Measurements from ENCODE around the gene ADGRE2. TPM values are rescaled to one million over a fixed set of nuclear protein-coding genes. Genes with fewer than 3 reads are reported as not detected.
"Not testable (repeated sequence)": the region's sequence is repeated elsewhere in the genome, so short reads cannot be mapped to it uniquely, and the experiment has no call there.

ADGRE2 gene
- total and polyA plus RNA-seq, 4 donors = 2.8 to 40.2 (median 14.9) TPM

DNA sequence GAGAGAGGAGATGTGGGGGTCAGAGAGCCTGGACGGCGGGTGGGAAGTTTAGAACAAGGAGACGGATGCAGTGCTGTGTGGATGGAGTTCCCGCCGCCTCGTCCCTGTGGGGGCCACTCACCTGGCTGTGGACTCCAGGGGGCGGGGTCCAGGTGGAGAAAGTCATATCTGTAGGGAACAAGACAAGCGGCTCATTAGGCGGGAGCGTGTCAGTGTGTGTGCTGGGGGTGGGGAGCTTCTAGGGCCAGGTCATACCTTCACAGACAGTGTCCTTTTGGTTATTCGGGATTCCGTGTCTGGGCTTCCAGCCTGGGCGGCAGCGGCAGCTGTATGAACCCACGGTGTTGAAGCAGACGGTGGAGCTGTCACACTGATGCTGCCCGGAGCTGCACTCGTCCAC lies 13.0 kb downstream of the ADGRE2 start:
- not testable (repeated sequence) for ATAC-seq (ENCODE audit: insufficient read depth, low FRiP score); DNase-seq

GRCh38 chr19:14764401-14764800 lies 14.0 kb downstream of the ADGRE2 start:
- H3K9me3 ChIP-seq (ENCODE audit: control insufficient read depth in 4 of 4, insufficient read depth in 3 of 4, low read length in 3 of 4) = peaks cover 0 to 5% (median 0%) of the 10 kb centered on the region in 4 donors
- H3K27me3 ChIP-seq (ENCODE audit: control insufficient read depth in 3 of 3, insufficient read depth in 3 of 3, low read length in 2 of 3) = no peaks in the 10 kb centered on the region
- TF ChIP-seq, protein P1, sequence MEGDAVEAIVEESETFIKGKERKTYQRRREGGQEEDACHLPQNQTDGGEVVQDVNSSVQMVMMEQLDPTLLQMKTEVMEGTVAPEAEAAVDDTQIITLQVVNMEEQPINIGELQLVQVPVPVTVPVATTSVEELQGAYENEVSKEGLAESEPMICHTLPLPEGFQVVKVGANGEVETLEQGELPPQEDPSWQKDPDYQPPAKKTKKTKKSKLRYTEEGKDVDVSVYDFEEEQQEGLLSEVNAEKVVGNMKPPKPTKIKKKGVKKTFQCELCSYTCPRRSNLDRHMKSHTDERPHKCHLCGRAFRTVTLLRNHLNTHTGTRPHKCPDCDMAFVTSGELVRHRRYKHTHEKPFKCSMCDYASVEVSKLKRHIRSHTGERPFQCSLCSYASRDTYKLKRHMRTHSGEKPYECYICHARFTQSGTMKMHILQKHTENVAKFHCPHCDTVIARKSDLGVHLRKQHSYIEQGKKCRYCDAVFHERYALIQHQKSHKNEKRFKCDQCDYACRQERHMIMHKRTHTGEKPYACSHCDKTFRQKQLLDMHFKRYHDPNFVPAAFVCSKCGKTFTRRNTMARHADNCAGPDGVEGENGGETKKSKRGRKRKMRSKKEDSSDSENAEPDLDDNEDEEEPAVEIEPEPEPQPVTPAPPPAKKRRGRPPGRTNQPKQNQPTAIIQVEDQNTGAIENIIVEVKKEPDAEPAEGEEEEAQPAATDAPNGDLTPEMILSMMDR (IDR thresholded peaks at IDR 0.05; ENCODE audit: control extremely low read depth, extremely low read depth) = no peak
- H3K36me3 ChIP-seq (ENCODE audit: control insufficient read depth in 4 of 4, insufficient read depth in 4 of 4, low read length in 4 of 4) = no peaks in the 10 kb centered on the region
- no peak overlapping the region for H3K9ac ChIP-seq (ENCODE audit: insufficient read depth in 1 of 2, low read length in 2 of 2)
- ATAC-seq (ENCODE audit: insufficient read depth, low FRiP score) = no peak
- no peak overlapping the region for H3K4me3 ChIP-seq
- WGBS, 2 donors = 89 to 97% methylated on average over 9 of the region's 9 CpGs
- no peak for DNase-seq
- H3K27ac ChIP-seq (ENCODE audit: low read depth in 1 of 2, low read length in 1 of 2) = no peak overlapping the region
- no peaks in the 10 kb centered on the region for H3K4me1 ChIP-seq (ENCODE audit: control insufficient read depth in 5 of 5, insufficient read depth in 5 of 5, low read length in 5 of 5)

More for the DNA sequence above, 13.0 kb downstream of the ADGRE2 start:
- not testable (repeated sequence) for H3K27me3 ChIP-seq (ENCODE audit: control insufficient read depth in 3 of 3, insufficient read depth in 3 of 3, low read length in 2 of 3); H3K4me3 ChIP-seq; H3K9ac ChIP-seq (ENCODE audit: insufficient read depth in 1 of 2, low read length in 2 of 2); H3K4me1 ChIP-seq (ENCODE audit: control insufficient read depth in 5 of 5, insufficient read depth in 5 of 5, low read length in 5 of 5); H3K36me3 ChIP-seq (ENCODE audit: control insufficient read depth in 4 of 4, insufficient read depth in 4 of 4, low read length in 4 of 4); H3K9me3 ChIP-seq (ENCODE audit: control insufficient read depth in 4 of 4, insufficient read depth in 3 of 4, low read length in 3 of 4); H3K27ac ChIP-seq (ENCODE audit: low read depth in 1 of 2, low read length in 1 of 2)
- WGBS, 2 donors = 88 to 96% methylated on average over 6 to 8 of the region's 18 CpGs

- Histone ChIP-seq H3K4me3 (no peak overlapping the region), H3K27me3 (ENCODE audit: control insufficient read depth in 3 of 3, insufficient read depth in 3 of 3, low read length in 2 of 3) (no peaks in the 10 kb centered on the region), H3K27ac (ENCODE audit: low read depth in 1 of 2, low read length in 1 of 2) (no peak overlapping the region), H3K9me3 (ENCODE audit: control insufficient read depth in 4 of 4, insufficient read depth in 3 of 4, low read length in 3 of 4) (peaks cover 0 to 3% (median 0%) of the 10 kb centered on the region in 4 donors), H3K4me1 (ENCODE audit: control insufficient read depth in 5 of 5, insufficient read depth in 5 of 5, low read length in 5 of 5) (no peaks in the 10 kb centered on the region), H3K36me3 (ENCODE audit: control insufficient read depth in 4 of 4, insufficient read depth in 4 of 4, low read length in 4 of 4) (no peaks in the 10 kb centered on the region), H3K9ac (ENCODE audit: insufficient read depth in 1 of 2, low read length in 2 of 2) (no peak overlapping the region)
- 65% methylated on average over 4 of the region's 4 CpGs for WGBS, 2 donors
- TF ChIP-seq, protein P1 (IDR thresholded peaks at IDR 0.05; ENCODE audit: control extremely low read depth, extremely low read depth) = no peak
- no peak for DNase-seq
- no peak for ATAC-seq (ENCODE audit: insufficient read depth, low FRiP score)
These were observed 14.7 kb downstream of the ADGRE2 start for GRCh38 chr19:14763497-14764145.

DNA sequence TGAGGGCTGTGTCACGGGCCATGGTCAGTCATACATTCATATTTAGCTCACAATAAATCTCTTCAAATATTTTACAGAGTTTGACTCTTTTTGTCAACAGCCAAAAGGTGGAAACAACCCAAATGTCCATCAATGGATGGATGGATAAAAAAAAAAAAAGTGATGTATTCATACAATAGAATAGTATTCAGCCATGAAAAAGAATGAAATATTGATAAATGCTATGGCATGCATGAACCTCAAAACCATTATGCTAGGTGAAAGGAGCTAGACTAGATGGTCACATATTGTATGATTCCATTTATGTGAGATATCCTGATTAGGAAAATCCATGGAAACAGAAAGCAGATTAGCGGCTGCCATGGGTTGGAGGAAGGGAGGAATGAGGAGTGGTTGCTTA lies 16.2 kb downstream of the ADGRE2 start:
- H3K27ac ChIP-seq (ENCODE audit: low read depth in 1 of 2, low read length in 1 of 2) = no peak overlapping the region
- DNase-seq = no peak
- WGBS, 2 donors = 84 to 93% methylated on average over 2 of the region's 2 CpGs
- ATAC-seq (ENCODE audit: insufficient read depth, low FRiP score) = no peak
- no peak overlapping the region for H3K9ac ChIP-seq (ENCODE audit: insufficient read depth in 1 of 2, low read length in 2 of 2)
- H3K36me3 ChIP-seq (ENCODE audit: control insufficient read depth in 4 of 4, insufficient read depth in 4 of 4, low read length in 4 of 4) = no peaks in the 10 kb centered on the region
- H3K4me3 ChIP-seq = no peak overlapping the region
- no peaks in the 10 kb centered on the region for H3K27me3 ChIP-seq (ENCODE audit: control insufficient read depth in 3 of 3, insufficient read depth in 3 of 3, low read length in 2 of 3)
- H3K9me3 ChIP-seq (ENCODE audit: control insufficient read depth in 4 of 4, insufficient read depth in 3 of 4, low read length in 3 of 4) = peaks cover 0 to 2% (median 0%) of the 10 kb centered on the region in 4 donors
- H3K4me1 ChIP-seq (ENCODE audit: control insufficient read depth in 5 of 5, insufficient read depth in 5 of 5, low read length in 5 of 5) = no peaks in the 10 kb centered on the region
- TF ChIP-seq, protein P1 (IDR thresholded peaks at IDR 0.05; ENCODE audit: control extremely low read depth, extremely low read depth) = no peak

Measured in lung (tissue), 12 donors.